ENCODE measurements around the gene TAF4B. TPM values are rescaled to one million over a fixed set of nuclear protein-coding genes. Genes with fewer than 3 reads are reported as not detected.

TAF4B gene
- polyA plus RNA-seq, 1 donor from 2014 or later = 0.38 TPM

DNA sequence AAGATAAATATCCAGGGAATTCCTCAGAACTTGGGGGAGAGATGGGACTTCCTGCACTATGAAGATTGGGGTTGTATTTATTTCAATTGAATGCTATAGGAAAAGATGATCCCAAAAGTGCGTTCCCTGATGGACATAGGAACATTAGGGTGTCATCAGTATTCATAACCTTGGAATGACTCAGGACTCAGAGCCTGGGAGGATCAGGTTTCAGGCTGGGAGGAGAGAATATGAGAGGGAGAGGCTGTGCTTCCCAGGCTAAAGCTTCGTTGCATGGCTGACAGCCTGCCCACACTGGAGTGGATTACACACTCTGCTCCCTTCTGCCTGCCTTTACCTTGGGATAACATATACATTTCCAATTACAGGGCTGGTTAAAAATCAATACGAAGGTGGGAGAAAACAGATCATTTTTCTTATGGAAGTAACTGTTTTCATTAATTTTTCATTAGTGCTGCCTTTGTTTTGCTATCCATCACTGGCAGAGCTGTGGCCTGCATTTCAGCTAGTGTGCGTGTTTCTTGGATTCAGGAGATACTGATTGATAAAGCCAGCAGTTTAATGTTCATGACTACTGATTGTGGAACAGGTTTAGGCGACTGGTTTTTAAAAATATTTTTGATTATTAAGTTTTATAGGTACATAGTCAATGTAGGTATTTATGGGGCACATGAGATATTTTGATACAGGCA lies 203.4 kb downstream of the TAF4B start:
- no peaks in the 10 kb centered on the region for H3F3A ChIP-seq (ENCODE audit: insufficient read depth, low read length, poor library complexity, severe bottlenecking)
- no peak overlapping the region for H3K4me3 ChIP-seq (ENCODE audit: low read length)
- H2AFZ ChIP-seq (ENCODE audit: low read depth, low read length) = no peak overlapping the region
- no peaks in the 10 kb centered on the region for H3K27me3 ChIP-seq (ENCODE audit: insufficient read depth, low read depth, low read length)
- H3K4me2 ChIP-seq (ENCODE audit: low read length) = no peak overlapping the region
- H3K27ac ChIP-seq (ENCODE audit: low read length) = no peak overlapping the region
- H3K9ac ChIP-seq (ENCODE audit: low read length) = no peak overlapping the region
- no peaks in the 10 kb centered on the region for H3K9me3 ChIP-seq (ENCODE audit: low read length)
- TF ChIP-seq SMC3 (conservative IDR thresholded peaks at IDR 0.05; ENCODE audit: poor library complexity) = no peak
- TF ChIP-seq, protein P1, sequence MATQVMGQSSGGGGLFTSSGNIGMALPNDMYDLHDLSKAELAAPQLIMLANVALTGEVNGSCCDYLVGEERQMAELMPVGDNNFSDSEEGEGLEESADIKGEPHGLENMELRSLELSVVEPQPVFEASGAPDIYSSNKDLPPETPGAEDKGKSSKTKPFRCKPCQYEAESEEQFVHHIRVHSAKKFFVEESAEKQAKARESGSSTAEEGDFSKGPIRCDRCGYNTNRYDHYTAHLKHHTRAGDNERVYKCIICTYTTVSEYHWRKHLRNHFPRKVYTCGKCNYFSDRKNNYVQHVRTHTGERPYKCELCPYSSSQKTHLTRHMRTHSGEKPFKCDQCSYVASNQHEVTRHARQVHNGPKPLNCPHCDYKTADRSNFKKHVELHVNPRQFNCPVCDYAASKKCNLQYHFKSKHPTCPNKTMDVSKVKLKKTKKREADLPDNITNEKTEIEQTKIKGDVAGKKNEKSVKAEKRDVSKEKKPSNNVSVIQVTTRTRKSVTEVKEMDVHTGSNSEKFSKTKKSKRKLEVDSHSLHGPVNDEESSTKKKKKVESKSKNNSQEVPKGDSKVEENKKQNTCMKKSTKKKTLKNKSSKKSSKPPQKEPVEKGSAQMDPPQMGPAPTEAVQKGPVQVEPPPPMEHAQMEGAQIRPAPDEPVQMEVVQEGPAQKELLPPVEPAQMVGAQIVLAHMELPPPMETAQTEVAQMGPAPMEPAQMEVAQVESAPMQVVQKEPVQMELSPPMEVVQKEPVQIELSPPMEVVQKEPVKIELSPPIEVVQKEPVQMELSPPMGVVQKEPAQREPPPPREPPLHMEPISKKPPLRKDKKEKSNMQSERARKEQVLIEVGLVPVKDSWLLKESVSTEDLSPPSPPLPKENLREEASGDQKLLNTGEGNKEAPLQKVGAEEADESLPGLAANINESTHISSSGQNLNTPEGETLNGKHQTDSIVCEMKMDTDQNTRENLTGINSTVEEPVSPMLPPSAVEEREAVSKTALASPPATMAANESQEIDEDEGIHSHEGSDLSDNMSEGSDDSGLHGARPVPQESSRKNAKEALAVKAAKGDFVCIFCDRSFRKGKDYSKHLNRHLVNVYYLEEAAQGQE (IDR thresholded peaks at IDR 0.05; ENCODE audit: borderline replicate concordance) = no peak
- TF ChIP-seq TAF1 (IDR thresholded peaks at IDR 0.05; ENCODE audit: low read depth) = no peak
- TF ChIP-seq, protein P2, sequence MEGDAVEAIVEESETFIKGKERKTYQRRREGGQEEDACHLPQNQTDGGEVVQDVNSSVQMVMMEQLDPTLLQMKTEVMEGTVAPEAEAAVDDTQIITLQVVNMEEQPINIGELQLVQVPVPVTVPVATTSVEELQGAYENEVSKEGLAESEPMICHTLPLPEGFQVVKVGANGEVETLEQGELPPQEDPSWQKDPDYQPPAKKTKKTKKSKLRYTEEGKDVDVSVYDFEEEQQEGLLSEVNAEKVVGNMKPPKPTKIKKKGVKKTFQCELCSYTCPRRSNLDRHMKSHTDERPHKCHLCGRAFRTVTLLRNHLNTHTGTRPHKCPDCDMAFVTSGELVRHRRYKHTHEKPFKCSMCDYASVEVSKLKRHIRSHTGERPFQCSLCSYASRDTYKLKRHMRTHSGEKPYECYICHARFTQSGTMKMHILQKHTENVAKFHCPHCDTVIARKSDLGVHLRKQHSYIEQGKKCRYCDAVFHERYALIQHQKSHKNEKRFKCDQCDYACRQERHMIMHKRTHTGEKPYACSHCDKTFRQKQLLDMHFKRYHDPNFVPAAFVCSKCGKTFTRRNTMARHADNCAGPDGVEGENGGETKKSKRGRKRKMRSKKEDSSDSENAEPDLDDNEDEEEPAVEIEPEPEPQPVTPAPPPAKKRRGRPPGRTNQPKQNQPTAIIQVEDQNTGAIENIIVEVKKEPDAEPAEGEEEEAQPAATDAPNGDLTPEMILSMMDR (IDR thresholded peaks at IDR 0.05; ENCODE audit: poor library complexity, severe bottlenecking) = no peak
- no peak for TF ChIP-seq POLR2AphosphoS5 (IDR thresholded peaks at IDR 0.05)
- TF ChIP-seq RAD21 (conservative IDR thresholded peaks at IDR 0.05) = no peak
- TF ChIP-seq MXI1 (conservative IDR thresholded peaks at IDR 0.05; ENCODE audit: poor library complexity, severe bottlenecking) = no peak
- TF ChIP-seq EP300 (conservative IDR thresholded peaks at IDR 0.05; ENCODE audit: poor library complexity, severe bottlenecking) = no peak
- no peaks in the 10 kb centered on the region for H3K79me2 ChIP-seq (replicated peaks; ENCODE audit: insufficient read depth, low read length)
- no peaks in the 10 kb centered on the region for H4K20me1 ChIP-seq (ENCODE audit: insufficient read depth)
- H3K9me2 ChIP-seq (ENCODE audit: insufficient read depth, low read length) = no peaks in the 10 kb centered on the region
- H3K36me3 ChIP-seq (ENCODE audit: insufficient read depth, low read length) = no peaks in the 10 kb centered on the region

DNA sequence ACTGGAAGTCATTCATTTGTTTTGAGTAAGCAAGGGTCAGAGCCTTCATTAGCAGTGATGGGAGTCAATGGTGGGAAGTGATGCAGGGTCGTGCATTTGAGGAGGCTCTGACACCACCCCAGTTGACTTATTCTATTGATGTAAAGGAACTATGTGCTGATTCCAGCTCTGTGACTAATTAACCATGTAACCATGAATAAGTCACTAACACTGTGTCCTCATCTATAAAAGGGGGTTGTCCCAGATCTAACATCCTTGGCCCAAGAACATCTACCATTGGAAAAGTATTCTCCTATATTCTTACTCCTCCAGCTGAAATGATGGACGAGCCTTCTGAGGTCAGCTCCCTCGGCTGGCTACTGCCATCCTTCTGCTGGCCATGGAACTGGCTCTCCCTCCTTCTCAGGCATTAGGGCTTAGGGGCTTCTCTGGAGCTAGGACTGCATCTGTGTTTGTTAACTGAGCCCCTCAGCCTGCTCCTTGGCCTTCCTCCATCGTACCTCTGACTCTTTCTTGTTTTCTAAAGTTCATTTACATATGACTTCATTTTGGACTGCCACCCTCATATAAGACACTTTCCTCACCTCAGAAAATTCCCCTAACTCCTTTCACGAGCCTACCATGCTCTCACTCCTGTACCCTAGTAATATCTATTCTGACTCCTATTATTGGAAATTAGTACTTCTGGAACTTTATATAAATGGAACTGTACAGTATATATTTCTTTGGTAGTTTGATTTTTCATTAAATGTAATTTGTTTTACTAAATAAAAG lies 206.6 kb downstream of the TAF4B start:
- Histone ChIP-seq H3F3A (ENCODE audit: insufficient read depth, low read length, poor library complexity, severe bottlenecking) (no peaks in the 10 kb centered on the region), H3K36me3 (ENCODE audit: insufficient read depth, low read length) (no peaks in the 10 kb centered on the region), H3K4me2 (ENCODE audit: low read length) (no peak overlapping the region), H3K9me3 (ENCODE audit: low read length) (no peaks in the 10 kb centered on the region), H3K27ac (ENCODE audit: low read length) (no peak overlapping the region), H3K9me2 (ENCODE audit: insufficient read depth, low read length) (no peaks in the 10 kb centered on the region), H3K4me3 (ENCODE audit: low read length) (no peak overlapping the region), H3K79me2 (replicated peaks; ENCODE audit: insufficient read depth, low read length) (no peaks in the 10 kb centered on the region), H3K27me3 (ENCODE audit: insufficient read depth, low read depth, low read length) (no peaks in the 10 kb centered on the region), H3K9ac (ENCODE audit: low read length) (no peak overlapping the region), H4K20me1 (ENCODE audit: insufficient read depth) (no peaks in the 10 kb centered on the region), H2AFZ (ENCODE audit: low read depth, low read length) (no peak overlapping the region)
- no peak for TF ChIP-seq TAF1 (IDR thresholded peaks at IDR 0.05; ENCODE audit: low read depth)
